H1 (cell line): Measurements from ENCODE around the gene HOXB3. TPM values are rescaled to one million over a fixed set of nuclear protein-coding genes. Genes with fewer than 3 reads are reported as not detected.

Experiments used
- BCL11A ChIP-seq, 2 experiments: IDR thresholded peaks; one replicate each; pipeline ENCODE4 v1.6.1; 2011; ENCODE audit warnings: low read depth in 2 of 2, low read length in 2 of 2, mild to moderate bottlenecking in 2 of 2
- CREB1 ChIP-seq: IDR thresholded peaks from 2 replicates; pipeline ENCODE4 v1.6.1; 2012; ENCODE audit warnings: inconsistent platforms
- POU5F1 ChIP-seq: IDR thresholded peaks from 2 replicates; pipeline ENCODE4 v1.6.1; 2011; ENCODE audit warnings: low read depth, mild to moderate bottlenecking, low read length, moderate library complexity
- SRF ChIP-seq: IDR thresholded peaks from 2 replicates; pipeline ENCODE4 v1.6.1; 2011; ENCODE audit warnings: mild to moderate bottlenecking, low read depth, low read length, moderate library complexity
- SUZ12 ChIP-seq: fragments of 200-600 bp; sonication (generic); IDR thresholded peaks from 2 replicates; pipeline ENCODE4 v1.6.1; 2012; ENCODE audit warnings: mild to moderate bottlenecking, inconsistent platforms, low read length, moderate library complexity, mixed read lengths
- TBP ChIP-seq: IDR thresholded peaks from 2 replicates; pipeline ENCODE4 v1.6.1; 2011; ENCODE audit warnings: low read depth, low read length, improper control_type of control experiment
- polyA plus RNA-seq, 7 experiments: library from polyadenylated mRNA; depleted of rRNA in 3 of 7; stranded (reverse) in 5 of 7; unstranded in 2 of 7; fragments of >200 nt in 5 of 7; fragments of 200-250 nt in 2 of 7; gene quantifications; 1 replicate in 5 of 7; 2 replicates in 1 of 7; 4 replicates in 1 of 7; pipeline versions ENCODE4 v1.2.1 to v1.2.3, GENCODE V29; 2011 to 2013; ENCODE audit warnings: missing spikeins in 2 of 7, mixed read lengths in 2 of 7
- total RNA-seq: library from RNA; stranded (reverse); fragmentation: NEBNext Ultra II Directional; extraction: Animal tissue kit (Norgen Biotek cat#: 25700); gene quantifications from 2 replicates; pipeline ENCODE4 v1.2.1, GENCODE V29; 2021
- TF ChIP-seq, protein P1 (sequence below): IDR thresholded peaks from 2 replicates; pipeline ENCODE4 v1.6.1; 2012; ENCODE audit warnings: inconsistent platforms

Gene HOXB3
- total and polyA plus RNA-seq, 2 of the 8 experiments (the other 6 are each of a cell fraction or from before 2014, with no cell fraction given): not detected

DNA sequence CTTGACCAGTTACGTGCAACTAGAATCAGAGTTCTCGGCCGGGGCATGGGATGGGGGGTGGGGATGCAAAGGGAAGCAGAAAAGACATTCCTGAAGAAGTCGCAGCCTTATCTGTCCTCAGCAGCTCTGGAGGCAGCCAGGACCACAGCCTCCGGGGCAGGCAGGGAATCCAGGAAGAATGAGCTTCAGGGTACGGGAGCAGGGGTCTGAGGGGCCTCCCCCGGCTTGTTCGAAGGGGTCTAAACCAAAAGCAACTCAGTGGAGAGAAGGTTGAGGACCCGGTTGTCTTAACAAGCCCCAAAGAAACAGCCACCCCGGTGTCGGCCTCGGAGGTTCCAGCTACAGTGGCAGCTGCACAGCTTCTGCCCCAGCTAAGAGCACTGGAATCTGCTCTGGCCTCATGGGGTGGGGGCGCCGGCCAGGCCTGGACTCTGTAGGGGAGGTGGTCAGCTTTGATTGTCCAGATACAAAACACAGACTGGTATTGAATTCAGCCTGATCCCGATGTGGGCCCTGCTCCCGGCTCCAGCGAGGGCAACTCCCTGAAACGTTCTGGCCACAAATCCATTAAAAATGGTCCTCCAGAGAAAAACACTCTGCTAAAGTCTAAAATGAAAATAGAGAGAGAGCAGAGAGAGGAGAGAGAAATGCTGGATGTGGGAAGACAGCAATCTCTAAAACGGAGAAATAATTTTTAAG is 19.6 kb downstream of the HOXB3 start (continued):
- TF ChIP-seq SUZ12: peak; percentile 91
- TF ChIP-seq SRF: no peak
- TF ChIP-seq TBP: no peak
- TF ChIP-seq, protein P1, sequence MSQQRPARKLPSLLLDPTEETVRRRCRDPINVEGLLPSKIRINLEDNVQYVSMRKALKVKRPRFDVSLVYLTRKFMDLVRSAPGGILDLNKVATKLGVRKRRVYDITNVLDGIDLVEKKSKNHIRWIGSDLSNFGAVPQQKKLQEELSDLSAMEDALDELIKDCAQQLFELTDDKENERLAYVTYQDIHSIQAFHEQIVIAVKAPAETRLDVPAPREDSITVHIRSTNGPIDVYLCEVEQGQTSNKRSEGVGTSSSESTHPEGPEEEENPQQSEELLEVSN: no peak
- no peak for TF ChIP-seq CREB1
- no peak for TF ChIP-seq BCL11A (IDR thresholded peaks at IDR 0.05; ENCODE audit: low read depth in 2 of 2, low read length in 2 of 2)
- TF ChIP-seq POU5F1: no peak
